Activated naive CD8-positive, alpha-beta T cell treated with anti-CD3 and anti-CD28 coated beads, Interleukin-2, amount 50 U/mL, for 24 hours (primary cell): ENCODE data around the gene MYH13.

Source experiments
- ATAC-seq: fragments of 150-1000 bp; cut with Tn5 transposase; one replicate; pipeline ENCODE4 v1.10.0; 2021
- DNase-seq: peaks from one replicate; pipeline ENCODE4 v3.0.0; 2021
- H3K27ac Mint-ChIP-seq: one replicate; pipeline ENCODE4 v1.8.0; 2021; ENCODE audit warnings: mild to moderate bottlenecking, mixed read lengths
- H3K27me3 Mint-ChIP-seq: one replicate; pipeline ENCODE4 v1.8.0; 2021; ENCODE audit warnings: mixed read lengths
- H3K36me3 Mint-ChIP-seq: one replicate; pipeline ENCODE4 v1.8.0; 2021; ENCODE audit warnings: low read depth, mixed read lengths
- H3K4me1 Mint-ChIP-seq: one replicate; pipeline ENCODE4 v1.8.0; 2021; ENCODE audit warnings: mixed read lengths
- H3K4me3 Mint-ChIP-seq: one replicate; pipeline ENCODE4 v1.8.0; 2021; ENCODE audit warnings: mild to moderate bottlenecking, moderate library complexity, mixed read lengths
- H3K9me3 Mint-ChIP-seq: one replicate; pipeline ENCODE4 v1.8.0; 2021; ENCODE audit warnings: mixed read lengths

The MYH13 gene

DNA sequence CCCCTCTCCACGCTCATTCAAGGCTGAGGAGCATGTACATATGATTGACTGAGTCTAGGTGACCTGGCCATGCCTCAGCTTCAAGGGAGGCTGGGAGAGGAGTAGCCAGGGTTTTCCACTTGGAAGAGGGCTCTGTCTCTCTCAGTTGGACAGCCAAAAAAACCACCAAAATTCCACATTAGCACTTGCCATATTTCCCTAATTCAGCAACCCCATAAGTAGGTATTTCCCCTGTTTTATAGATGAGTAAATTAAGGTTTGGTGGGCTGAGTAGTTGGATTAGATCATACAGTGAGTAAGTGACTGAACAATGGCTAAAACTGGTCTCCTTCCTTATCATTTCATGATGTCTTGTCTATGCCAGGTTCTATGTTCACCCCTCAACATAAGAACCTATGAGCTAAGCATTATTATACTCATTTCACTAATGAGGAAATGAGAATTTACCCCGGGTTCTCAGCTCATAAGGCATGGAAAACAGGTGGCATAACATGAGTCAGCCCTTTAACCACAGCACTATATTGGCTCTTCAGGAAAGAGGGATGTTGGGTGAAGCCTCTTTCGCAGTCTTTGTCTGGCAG, 106.4 kb downstream of the MYH13 start:
- Mint-ChIP-seq H3K9me3 (peaks cover 10% of the 10 kb centered on the region), H3K4me3 (no peak overlapping the region), H3K36me3 (peaks cover 3% of the 10 kb centered on the region), H3K27ac (no peak overlapping the region), H3K4me1 (peaks cover 20% of the 10 kb centered on the region), H3K27me3 (peaks cover 16% of the 10 kb centered on the region)
- DNase-seq (no peak), ATAC-seq (peak; percentile 65)

- Mint-ChIP-seq H3K36me3 (peaks cover 3% of the 10 kb centered on the region), H3K4me1 (peaks cover 20% of the 10 kb centered on the region), H3K9me3 (peaks cover 10% of the 10 kb centered on the region), H3K27ac (no peak overlapping the region), H3K27me3 (peaks cover 21% of the 10 kb centered on the region), H3K4me3 (no peak overlapping the region)
- ATAC-seq (peak; percentile 71), DNase-seq (no peak)
Measured at GRCh38 chr17:10265100-10265810, 107.6 kb downstream of the MYH13 start.

GRCh38 chr17:10264051-10264450, 108.8 kb downstream of the MYH13 start:
- Mint-ChIP-seq H3K4me3 (no peak overlapping the region), H3K9me3 (peaks cover 10% of the 10 kb centered on the region), H3K36me3 (peaks cover 3% of the 10 kb centered on the region), H3K27ac (no peak overlapping the region), H3K4me1 (peaks cover 20% of the 10 kb centered on the region), H3K27me3 (peaks cover 16% of the 10 kb centered on the region)
- ATAC-seq (no peak), DNase-seq (no peak)

GRCh38 chr17:10262451-10262850, 110.4 kb downstream of the MYH13 start:
- H3K9me3 Mint-ChIP-seq: peaks cover 6% of the 10 kb centered on the region
- H3K36me3 Mint-ChIP-seq: peaks cover 3% of the 10 kb centered on the region
- ATAC-seq (no peak), DNase-seq (no peak)
- peaks cover 16% of the 10 kb centered on the region for H3K27me3 Mint-ChIP-seq
- no peak overlapping the region for H3K27ac Mint-ChIP-seq
- H3K4me1 Mint-ChIP-seq: peaks cover 20% of the 10 kb centered on the region
- H3K4me3 Mint-ChIP-seq: no peak overlapping the region

DNA sequence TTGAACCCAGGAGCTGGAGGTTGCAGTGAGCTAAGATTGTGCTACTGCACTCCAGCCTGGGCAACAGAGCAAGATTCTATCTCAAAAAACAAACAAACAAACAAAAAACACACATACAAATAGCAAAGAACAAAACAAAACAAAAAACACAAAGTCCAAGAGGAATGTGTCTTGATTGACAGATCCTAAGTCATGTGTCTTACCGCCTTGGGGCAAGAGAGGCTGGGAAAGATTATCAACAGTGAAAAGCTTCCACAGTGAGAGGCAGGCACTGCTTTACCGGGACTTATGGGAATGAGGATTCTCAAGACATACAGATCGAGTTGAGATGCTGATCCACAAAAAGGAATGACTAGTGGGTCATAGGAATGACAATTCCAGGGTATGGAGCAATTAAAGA, 111.7 kb downstream of the MYH13 start:
- Mint-ChIP-seq H3K27ac (no peak overlapping the region), H3K4me3 (no peak overlapping the region), H3K4me1 (peaks cover 13% of the 10 kb centered on the region), H3K9me3 (no peaks in the 10 kb centered on the region), H3K36me3 (no peaks in the 10 kb centered on the region), H3K27me3 (peaks cover 20% of the 10 kb centered on the region)
- DNase-seq (no peak), ATAC-seq (no peak)

- Mint-ChIP-seq H3K4me1 (peaks cover 12% of the 10 kb centered on the region), H3K4me3 (no peak overlapping the region), H3K36me3 (no peaks in the 10 kb centered on the region), H3K27me3 (peaks cover 8% of the 10 kb centered on the region), H3K27ac (no peak overlapping the region), H3K9me3 (no peaks in the 10 kb centered on the region)
- DNase-seq (no peak), ATAC-seq (peak; percentile 68)
Measured at GRCh38 chr17:10251212-10251948, 121.4 kb downstream of the MYH13 start.
